Effector CD4-positive, alpha-beta T cell (primary cell): Measurements from ENCODE around the gene AKTIP.
A peak's percentile ranks its signal among the peaks of the same experiment; 100 is the strongest.

ENCODE experiments used
- DNase-seq: peaks from one replicate; pipeline ENCODE4 v3.0.0-alpha.2; 2020

Gene AKTIP

GRCh38 chr16:53476867-53477266 lies 26.1 kb downstream of the AKTIP start:
- DNase-seq, result no peak

GRCh38 chr16:53465606-53466280 lies 37.3 kb downstream of the AKTIP start:
- no peak for DNase-seq

- no peak for DNase-seq
Measured at GRCh38 chr16:53458635-53459034, 44.4 kb downstream of the AKTIP start.

GRCh38 chr16:53457670-53458069 lies 45.3 kb downstream of the AKTIP start:
- DNase-seq, result peak; percentile 68

GRCh38 chr16:53456625-53457024 lies 46.4 kb downstream of the AKTIP start:
- peak; percentile 38 for DNase-seq

- DNase-seq, result no peak
Measured at GRCh38 chr16:53453928-53454327, 49.1 kb downstream of the AKTIP start.

GRCh38 chr16:53449816-53450517 lies 53.0 kb downstream of the AKTIP start:
- no peak for DNase-seq

GRCh38 chr16:53446090-53446489 lies 56.9 kb downstream of the AKTIP start:
- no peak for DNase-seq

GRCh38 chr16:53445534-53445933 lies 57.5 kb downstream of the AKTIP start:
- no peak for DNase-seq
